DOHH2 (cell line): Measurements from ENCODE around the gene RNF13.

Experiments
- EZH2phosphoT487 ChIP-seq: fragments of 200-600 bp; sonication (generic); IDR thresholded peaks from 2 replicates; pipeline ENCODE4 v1.6.1; 2017; ENCODE audit warnings: borderline replicate concordance, mild to moderate bottlenecking, antibody characterized with exemption, low read length, moderate library complexity, mixed read lengths
- TF ChIP-seq, protein P1 (sequence below): fragments of 200-600 bp; sonication (generic); IDR thresholded peaks from one replicate; pipeline ENCODE4 v1.5.1; 2014; ENCODE audit warnings: antibody characterized with exemption, mild to moderate bottlenecking, low read depth, low read length; ENCODE audit not compliant: poor library complexity, severe bottlenecking

DNA sequence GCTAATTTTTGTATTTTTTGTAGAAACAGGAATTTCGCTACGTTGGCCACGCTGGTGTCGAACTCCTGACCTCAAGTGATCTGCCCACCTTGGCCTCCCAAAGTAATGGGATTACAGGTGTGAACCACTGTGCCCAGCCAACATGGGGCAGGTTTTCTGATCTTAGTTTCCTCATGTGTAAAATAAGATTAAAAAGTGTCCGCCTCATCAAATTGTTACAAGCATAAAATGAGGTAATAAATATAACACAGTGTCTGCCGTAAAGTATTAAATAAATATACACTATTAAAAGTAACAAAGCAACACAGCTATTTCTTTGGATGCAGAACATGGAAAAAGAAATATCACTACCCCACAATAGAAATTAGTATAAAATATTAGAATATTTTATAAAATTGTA is 44.3 kb upstream of the RNF13 start:
- TF ChIP-seq, protein P1, sequence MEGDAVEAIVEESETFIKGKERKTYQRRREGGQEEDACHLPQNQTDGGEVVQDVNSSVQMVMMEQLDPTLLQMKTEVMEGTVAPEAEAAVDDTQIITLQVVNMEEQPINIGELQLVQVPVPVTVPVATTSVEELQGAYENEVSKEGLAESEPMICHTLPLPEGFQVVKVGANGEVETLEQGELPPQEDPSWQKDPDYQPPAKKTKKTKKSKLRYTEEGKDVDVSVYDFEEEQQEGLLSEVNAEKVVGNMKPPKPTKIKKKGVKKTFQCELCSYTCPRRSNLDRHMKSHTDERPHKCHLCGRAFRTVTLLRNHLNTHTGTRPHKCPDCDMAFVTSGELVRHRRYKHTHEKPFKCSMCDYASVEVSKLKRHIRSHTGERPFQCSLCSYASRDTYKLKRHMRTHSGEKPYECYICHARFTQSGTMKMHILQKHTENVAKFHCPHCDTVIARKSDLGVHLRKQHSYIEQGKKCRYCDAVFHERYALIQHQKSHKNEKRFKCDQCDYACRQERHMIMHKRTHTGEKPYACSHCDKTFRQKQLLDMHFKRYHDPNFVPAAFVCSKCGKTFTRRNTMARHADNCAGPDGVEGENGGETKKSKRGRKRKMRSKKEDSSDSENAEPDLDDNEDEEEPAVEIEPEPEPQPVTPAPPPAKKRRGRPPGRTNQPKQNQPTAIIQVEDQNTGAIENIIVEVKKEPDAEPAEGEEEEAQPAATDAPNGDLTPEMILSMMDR = no peak
- TF ChIP-seq EZH2phosphoT487 = no peak
